Trophoblast cell (in vitro differentiated cells and primary cell): ENCODE results near the gene PRCC.

ENCODE experiments used
- DNase-seq, 2 donors: peaks; one replicate each; pipeline ENCODE4 v3.0.0-alpha.2; 2016
- H2AFZ ChIP-seq: 2 replicates; pipeline ENCODE4 v1.6.1; 2013; ENCODE audit warnings: low read length, moderate library complexity, mild to moderate bottlenecking; ENCODE audit not compliant: insufficient read depth, poor library complexity
- H2AK5ac ChIP-seq: 2 replicates; pipeline ENCODE4 v1.6.1; 2013; ENCODE audit warnings: mild to moderate bottlenecking, low read length
- H2BK120ac ChIP-seq: 2 replicates; pipeline ENCODE4 v1.6.1; 2013; ENCODE audit warnings: low read length, mild to moderate bottlenecking, moderate library complexity; ENCODE audit not compliant: insufficient read depth, poor library complexity
- H2BK12ac ChIP-seq: 2 replicates; pipeline ENCODE4 v1.6.1; 2013; ENCODE audit warnings: mild to moderate bottlenecking, low read length, moderate library complexity
- H2BK5ac ChIP-seq: 2 replicates; pipeline ENCODE4 v1.6.1; 2013; ENCODE audit warnings: low read length, low read depth, moderate library complexity, mild to moderate bottlenecking; ENCODE audit not compliant: poor library complexity
- H3K14ac ChIP-seq: 2 replicates; pipeline ENCODE4 v1.6.1; 2013; ENCODE audit warnings: mild to moderate bottlenecking, low read length
- H3K18ac ChIP-seq: 2 replicates; pipeline ENCODE4 v1.6.1; 2013; ENCODE audit warnings: mild to moderate bottlenecking, low read length
- H3K23ac ChIP-seq: 2 replicates; pipeline ENCODE4 v1.6.1; 2013; ENCODE audit warnings: low read length
- H3K27ac ChIP-seq: 2 replicates; pipeline ENCODE4 v1.5.1; 2013; ENCODE audit warnings: low read depth, mild to moderate bottlenecking, inconsistent platforms, low read length, moderate library complexity
- H3K27me3 ChIP-seq: 2 replicates; pipeline ENCODE4 v1.6.1; 2013; ENCODE audit warnings: inconsistent platforms, mild to moderate bottlenecking, low read length, moderate library complexity; ENCODE audit not compliant: insufficient read depth
- H3K36me3 ChIP-seq, 2 experiments: 1 replicate in 1 of 2; 2 replicates in 1 of 2; pipeline ENCODE4 v1.6.1; 2013; ENCODE audit warnings: low read length in 2 of 2, mild to moderate bottlenecking in 2 of 2, moderate library complexity in 1 of 2; ENCODE audit not compliant: insufficient read depth in 2 of 2, control insufficient read depth in 1 of 2
- H3K4ac ChIP-seq: 2 replicates; pipeline ENCODE4 v1.6.1; 2013; ENCODE audit warnings: low read depth, mild to moderate bottlenecking, low read length, moderate library complexity
- H3K4me1 ChIP-seq, 2 experiments: 1 replicate in 1 of 2; 2 replicates in 1 of 2; pipeline ENCODE4 v1.6.1; 2013; ENCODE audit warnings: low read length in 2 of 2, mild to moderate bottlenecking in 2 of 2, moderate library complexity in 1 of 2; ENCODE audit not compliant: insufficient read depth in 2 of 2, control insufficient read depth in 1 of 2
- H3K4me2 ChIP-seq: 2 replicates; pipeline ENCODE4 v1.6.1; 2013; ENCODE audit warnings: inconsistent platforms, mild to moderate bottlenecking, low read length, moderate library complexity
- H3K4me3 ChIP-seq: 2 replicates; pipeline ENCODE4 v1.5.1; 2013; ENCODE audit warnings: mild to moderate bottlenecking, low read depth, low read length, inconsistent platforms
- H3K79me1 ChIP-seq: one replicate; pipeline ENCODE4 v1.6.1; 2013; ENCODE audit warnings: low read length
- H3K79me2 ChIP-seq: 2 replicates; pipeline ENCODE4 v1.6.1; 2013; ENCODE audit warnings: low read length, mild to moderate bottlenecking; ENCODE audit not compliant: control insufficient read depth, insufficient read depth, poor library complexity
- H3K9ac ChIP-seq: 2 replicates; pipeline ENCODE4 v1.6.1; 2013; ENCODE audit warnings: mild to moderate bottlenecking, low read length
- H3K9me3 ChIP-seq: 2 replicates; pipeline ENCODE4 v1.6.1; 2013; ENCODE audit warnings: low read depth, mild to moderate bottlenecking, control low read depth, inconsistent platforms, low read length; ENCODE audit not compliant: insufficient read depth
- H4K12ac ChIP-seq: 2 replicates; pipeline ENCODE4 v1.6.1; 2013; ENCODE audit warnings: low read depth, mild to moderate bottlenecking, low read length, moderate library complexity
- H4K8ac ChIP-seq: 2 replicates; pipeline ENCODE4 v1.6.1; 2013; ENCODE audit warnings: low read depth, mild to moderate bottlenecking, low read length, moderate library complexity
- H4K91ac ChIP-seq: one replicate; pipeline ENCODE4 v1.6.1; 2013; ENCODE audit warnings: low read depth, mild to moderate bottlenecking, low read length, moderate library complexity
- WGBS: extraction: QIAGEN DNeasy Blood & Tissue Kit; methylation state at CpG from one replicate; pipeline ENCODE4 v1.1.7; 2013; ENCODE audit warnings: missing lambda C conversion rate; ENCODE audit not compliant: insufficient read length, insufficient coverage; ENCODE audit errors: extremely low coverage; 5-methylcytosine and 5-hydroxymethylcytosine counted together

The PRCC gene

GRCh38 chr1:156773607-156774006, 6.3 kb downstream of the PRCC start:
- Histone ChIP-seq H3K27me3 (no peaks in the 10 kb centered on the region), H2AK5ac (no peak overlapping the region), H3K4ac (no peak overlapping the region), H3K27ac (no peak overlapping the region), H3K36me3 (peaks cover 8 to 16% of the 10 kb centered on the region in 2 experiments), H4K8ac (no peak overlapping the region), H3K79me1 (no peaks in the 10 kb centered on the region), H4K12ac (no peak overlapping the region), H2BK120ac (no peak overlapping the region), H3K4me2 (no peak overlapping the region), H2AFZ (no peak overlapping the region), H3K14ac (no peak overlapping the region), H3K4me3 (no peak overlapping the region), H3K18ac (no peak overlapping the region), H4K91ac (no peak overlapping the region), H2BK5ac (no peak overlapping the region), H3K23ac (no peak overlapping the region), H2BK12ac (no peak overlapping the region), H3K9ac (no peak overlapping the region), H3K9me3 (no peaks in the 10 kb centered on the region), H3K4me1 (no peaks in the 10 kb centered on the region), H3K79me2 (peaks cover 10% of the 10 kb centered on the region)
- DNase-seq: no peak
- no CpG with 5 or more reads among the region's 3 CpGs for WGBS

- Histone ChIP-seq H4K12ac (no peak overlapping the region), H3K18ac (no peak overlapping the region), H2BK5ac (no peak overlapping the region), H3K36me3 (peaks cover 8 to 13% of the 10 kb centered on the region in 2 experiments), H2BK12ac (no peak overlapping the region), H3K4me1 (no peaks in the 10 kb centered on the region), H3K4ac (peak overlapping the region; percentile 58), H3K4me3 (no peak overlapping the region), H3K23ac (no peak overlapping the region), H3K79me1 (no peaks in the 10 kb centered on the region), H3K14ac (no peak overlapping the region), H3K9me3 (no peaks in the 10 kb centered on the region), H4K8ac (no peak overlapping the region), H2AFZ (no peak overlapping the region), H3K9ac (no peak overlapping the region), H3K27ac (no peak overlapping the region), H2AK5ac (no peak overlapping the region), H3K4me2 (no peak overlapping the region), H4K91ac (no peak overlapping the region), H3K27me3 (no peaks in the 10 kb centered on the region), H2BK120ac (no peak overlapping the region), H3K79me2 (peaks cover 12% of the 10 kb centered on the region)
- no peak for DNase-seq
- WGBS: no CpG with 5 or more reads among the region's 5 CpGs
Observed at GRCh38 chr1:156775799-156776198, 8.5 kb downstream of the PRCC start.

- Histone ChIP-seq H2BK120ac (no peak overlapping the region), H3K27me3 (no peaks in the 10 kb centered on the region), H3K79me1 (no peaks in the 10 kb centered on the region), H3K4me3 (no peak overlapping the region), H4K8ac (peak overlapping the region; percentile 35), H3K27ac (no peak overlapping the region), H2BK5ac (no peak overlapping the region), H3K18ac (no peak overlapping the region), H3K9ac (no peak overlapping the region), H3K9me3 (no peaks in the 10 kb centered on the region), H2AK5ac (no peak overlapping the region), H2AFZ (no peak overlapping the region), H3K36me3 (peaks cover 4 to 7% of the 10 kb centered on the region in 2 experiments), H2BK12ac (no peak overlapping the region), H3K4ac (peak overlapping the region; percentile 72), H3K14ac (no peak overlapping the region), H3K4me2 (no peak overlapping the region), H3K23ac (no peak overlapping the region), H4K91ac (no peak overlapping the region), H3K79me2 (peaks cover 8% of the 10 kb centered on the region), H3K4me1 (no peaks in the 10 kb centered on the region), H4K12ac (no peak overlapping the region)
- DNase-seq: no peak
- WGBS: no CpG with 5 or more reads among the region's 4 CpGs
Observed at GRCh38 chr1:156776942-156777341, 9.6 kb downstream of the PRCC start.

GRCh38 chr1:156777573-156777972, 10.2 kb downstream of the PRCC start:
- H2BK12ac ChIP-seq: no peak overlapping the region
- no peak overlapping the region for H4K8ac ChIP-seq
- no CpG with 5 or more reads among the region's 1 CpG for WGBS

More at GRCh38 chr1:156777573-156777972, 10.2 kb downstream of the PRCC start:
- no peak overlapping the region for H3K4me2 ChIP-seq
- DNase-seq: no peak
- no peak overlapping the region for H3K14ac ChIP-seq
- H2BK5ac ChIP-seq: no peak overlapping the region
- H3K79me1 ChIP-seq: no peaks in the 10 kb centered on the region
- H4K12ac ChIP-seq: no peak overlapping the region
- peak overlapping the region; percentile 78 for H3K4ac ChIP-seq
- H3K18ac ChIP-seq: no peak overlapping the region
- H3K36me3 ChIP-seq: peaks cover 4 to 7% of the 10 kb centered on the region in 2 experiments
- H3K27ac ChIP-seq: no peak overlapping the region
- H3K79me2 ChIP-seq: peaks cover 8% of the 10 kb centered on the region
- no peaks in the 10 kb centered on the region for H3K27me3 ChIP-seq
- no peaks in the 10 kb centered on the region for H3K4me1 ChIP-seq
- no peaks in the 10 kb centered on the region for H3K9me3 ChIP-seq
- no peak overlapping the region for H4K91ac ChIP-seq
- H2BK120ac ChIP-seq: no peak overlapping the region
- no peak overlapping the region for H3K9ac ChIP-seq
- H3K4me3 ChIP-seq: no peak overlapping the region
- no peak overlapping the region for H3K23ac ChIP-seq
- H2AK5ac ChIP-seq: no peak overlapping the region
- no peak overlapping the region for H2AFZ ChIP-seq
